Bronchial epithelial cell (primary cell): ENCODE measurements around the gene SH3RF2. TPM values are rescaled to one million over a fixed set of nuclear protein-coding genes. Genes with fewer than 3 reads are reported as not detected.

Experiments
- DNase-seq: peaks from one replicate; pipeline ENCODE4 v3.0.0-alpha.2; 2010; ENCODE audit warnings: low read depth
- FAIRE-seq: peaks from 2 replicates; lab custom pipeline; 2011; peaks lifted over from hg19 to GRCh38; lab: Jason Lieb, UNC
- H3K27me3 ChIP-seq: 2 replicates; pipeline ENCODE4 v1.5.1; 2011; ENCODE audit warnings: low read length; ENCODE audit not compliant: control insufficient read depth, insufficient read depth
- H3K36me3 ChIP-seq: 2 replicates; pipeline ENCODE4 v1.5.1; 2011; ENCODE audit warnings: low read length; ENCODE audit not compliant: control insufficient read depth, insufficient read depth
- H3K4me3 ChIP-seq: 2 replicates; pipeline ENCODE4 v1.5.1; 2011; ENCODE audit warnings: mild to moderate bottlenecking, low read depth, low read length, control low read depth
- CTCF ChIP-seq: IDR thresholded peaks from 2 replicates; pipeline ENCODE4 v1.5.1; 2011; ENCODE audit warnings: mild to moderate bottlenecking, moderate library complexity, low read length, control low read depth, inconsistent platforms; ENCODE audit not compliant: insufficient read depth, severe bottlenecking
- total RNA-seq: library from RNA; depleted of rRNA; stranded (reverse); fragments of >200 nt; gene quantifications from 2 replicates; pipeline ENCODE4 v1.2.1, GENCODE V29; 2014

Gene SH3RF2
- total RNA-seq, 1 donor from 2014 or later, result 3.7 TPM

GRCh38 chr5:145931718-145932117 is 4.7 kb upstream of the SH3RF2 start:
- Histone ChIP-seq H3K27me3 (no peaks in the 10 kb centered on the region), H3K36me3 (no peaks in the 10 kb centered on the region), H3K4me3 (no peak overlapping the region)
- no peak for TF ChIP-seq CTCF
- no peak for FAIRE-seq
- DNase-seq, result no peak

GRCh38 chr5:145934276-145934675 is 2.1 kb upstream of the SH3RF2 start:
- no peak for TF ChIP-seq CTCF
- H3K4me3 ChIP-seq, result no peak overlapping the region
- FAIRE-seq (no peak), DNase-seq (no peak)
- no peaks in the 10 kb centered on the region for H3K27me3 ChIP-seq
- H3K36me3 ChIP-seq, result no peaks in the 10 kb centered on the region

GRCh38 chr5:145937432-145938250 is 1.3 kb downstream of the SH3RF2 start:
- Histone ChIP-seq H3K36me3 (peaks cover 3% of the 10 kb centered on the region), H3K27me3 (no peaks in the 10 kb centered on the region), H3K4me3 (peak overlapping the region; percentile 66)
- peak; percentile 95 for DNase-seq
- TF ChIP-seq CTCF, result no peak
- FAIRE-seq, result peak; percentile 68

GRCh38 chr5:145938776-145939539 is 2.6 kb downstream of the SH3RF2 start:
- no peak for DNase-seq
- H3K36me3 ChIP-seq, result peaks cover 3% of the 10 kb centered on the region
- TF ChIP-seq CTCF, result no peak
- no peaks in the 10 kb centered on the region for H3K27me3 ChIP-seq
- peak overlapping the region; percentile 66 for H3K4me3 ChIP-seq
- no peak for FAIRE-seq

GRCh38 chr5:145939540-145940065 is 3.2 kb downstream of the SH3RF2 start:
- Histone ChIP-seq H3K27me3 (no peaks in the 10 kb centered on the region), H3K4me3 (no peak overlapping the region), H3K36me3 (peaks cover 3% of the 10 kb centered on the region)
- FAIRE-seq (peak; percentile 13), DNase-seq (no peak)
- TF ChIP-seq CTCF, result no peak
